Naive thymus-derived CD4-positive, alpha-beta T cell (primary cell): ENCODE data around the gene VPS13C. TPM values are rescaled to one million over a fixed set of nuclear protein-coding genes. Genes with fewer than 3 reads are reported as not detected.

ENCODE experiments used
- ATAC-seq: fragments of 150-1000 bp; cut with Tn5 transposase; 2 replicates; pipeline ENCODE4 v1.10.0; 2021; ENCODE audit warnings: mild to moderate bottlenecking, moderate library complexity
- CTCF ChIA-PET: fragments of 350-600 bp; sonication (Branson Sonifier 250); formaldehyde crosslinking; loops from one replicate; lab custom pipeline; 2021; ENCODE audit warnings: antibody characterized with exemption; lab: Charles Lee
- POLR2A ChIA-PET: fragments of 350-600 bp; sonication (Branson Sonifier 250); formaldehyde crosslinking; loops from one replicate; lab custom pipeline; 2021; ENCODE audit warnings: antibody characterized with exemption, inconsistent platforms; lab: Charles Lee
- DNase-seq, 9 donors: peaks; one replicate each; pipeline versions ENCODE4 v3.0.0 to v3.0.0-alpha.2; 2020 to 2022; ENCODE audit warnings: mixed read lengths in 1 of 9
- H3K27ac ChIP-seq: one replicate; pipeline ENCODE4 v1.7.0; 2013; ENCODE audit warnings: mild to moderate bottlenecking, low read depth, low read length, moderate library complexity
- H3K27me3 ChIP-seq, 2 donors: one replicate each; pipeline ENCODE4 v1.7.0; 2013; ENCODE audit warnings: low read length in 2 of 2, mild to moderate bottlenecking in 2 of 2, moderate library complexity in 2 of 2; ENCODE audit not compliant: control insufficient read depth in 2 of 2, insufficient read depth in 2 of 2
- H3K36me3 ChIP-seq, 3 experiments: 1 replicate in 2 of 3; 2 replicates in 1 of 3; pipeline ENCODE4 v1.7.0; 2013; ENCODE audit warnings: low read length in 3 of 3, mild to moderate bottlenecking in 3 of 3, moderate library complexity in 1 of 3; ENCODE audit not compliant: insufficient read depth in 3 of 3, control insufficient read depth in 2 of 3
- H3K4me1 ChIP-seq, 2 donors: one replicate each; pipeline ENCODE4 v1.7.0; 2013; ENCODE audit warnings: low read length in 2 of 2, mild to moderate bottlenecking in 2 of 2, moderate library complexity in 1 of 2; ENCODE audit not compliant: control insufficient read depth in 2 of 2, insufficient read depth in 2 of 2
- H3K4me3 ChIP-seq: 2 replicates; pipeline ENCODE4 v1.7.0; 2013; ENCODE audit warnings: mild to moderate bottlenecking, low read length
- H3K9me3 ChIP-seq, 3 experiments: 1 replicate in 2 of 3; 2 replicates in 1 of 3; pipeline ENCODE4 v1.7.0; 2013; ENCODE audit warnings: low read length in 3 of 3; ENCODE audit not compliant: control insufficient read depth in 2 of 3
- H3K27ac Mint-ChIP-seq, 9 donors: one replicate each; pipeline ENCODE4 v1.8.0; 2020 to 2022; ENCODE audit warnings: mixed read lengths in 9 of 9, mild to moderate bottlenecking in 8 of 9, moderate library complexity in 5 of 9, inconsistent platforms in 2 of 9
- H3K27me3 Mint-ChIP-seq, 5 donors: one replicate each; pipeline ENCODE4 v1.8.0; 2021 to 2022; ENCODE audit warnings: mixed read lengths in 5 of 5, mild to moderate bottlenecking in 1 of 5
- H3K36me3 Mint-ChIP-seq, 5 donors: one replicate each; pipeline ENCODE4 v1.8.0; 2020 to 2022; ENCODE audit warnings: mixed read lengths in 5 of 5, mild to moderate bottlenecking in 3 of 5, inconsistent platforms in 1 of 5
- H3K4me1 Mint-ChIP-seq, 7 donors: one replicate each; pipeline ENCODE4 v1.8.0; 2020 to 2022; ENCODE audit warnings: mixed read lengths in 7 of 7, mild to moderate bottlenecking in 3 of 7, inconsistent platforms in 1 of 7
- H3K4me3 Mint-ChIP-seq, 10 donors: one replicate each; pipeline ENCODE4 v1.8.0; 2020 to 2022; ENCODE audit warnings: mild to moderate bottlenecking in 10 of 10, mixed read lengths in 10 of 10, moderate library complexity in 6 of 10, inconsistent platforms in 2 of 10
- H3K9me3 Mint-ChIP-seq, 11 donors: one replicate each; pipeline ENCODE4 v1.8.0; 2020 to 2022; ENCODE audit warnings: mixed read lengths in 11 of 11, mild to moderate bottlenecking in 4 of 11, inconsistent platforms in 1 of 11, moderate library complexity in 1 of 11
- intact Hi-C, 2 donors: fragments of 100-400 bp; cut with micrococcal nuclease; formaldehyde crosslinking; loops; one replicate each; pipeline ENCODE4 v1.15.1; 2023
- polyA plus RNA-seq, 2 donors: library from polyadenylated mRNA; unstranded; fragments of 300-500 nt; fragmentation: Illumina TruSeq; gene quantifications; one replicate each; pipeline ENCODE4 v1.2.3, GENCODE V29; 2021
- total RNA-seq, 6 experiments: library from RNA in 5 of 6; stranded (reverse) in 5 of 6; gene quantifications; 1 replicate in 5 of 6; 2 replicates in 1 of 6; pipeline ENCODE4 v1.2.3 and lab custom pipeline; 2021 to 2026

Gene VPS13C
- total and polyA plus RNA-seq, 7 experiments from 2014 or later: 12.7 to 159 (median 108) TPM

- no peaks in the 10 kb centered on the region for H3K9me3 ChIP-seq
- Mint-ChIP-seq H3K27me3 (peaks cover 25 to 64% (median 28%) of the 10 kb centered on the region in 5 donors), H3K4me3 (peak overlapping the region; percentile 81 to 97 (median 92)), H3K4me1 (peaks cover 8 to 25% (median 19%) of the 10 kb centered on the region in 7 donors), H3K27ac (no peak overlapping the region), H3K36me3 (peaks cover 0 to 3% (median 2%) of the 10 kb centered on the region in 5 donors), H3K9me3 (no peaks in the 10 kb centered on the region)
- no peak overlapping the region for H3K27ac ChIP-seq
- peak overlapping the region; percentile 56 for H3K4me3 ChIP-seq
- no peaks in the 10 kb centered on the region for H3K36me3 ChIP-seq
- DNase-seq: peak in 7 of 9 donors; percentile 9 to 40 (median 19)
- peaks cover 6 to 14% of the 10 kb centered on the region in 2 donors for H3K4me1 ChIP-seq
- ATAC-seq: peak; percentile 75
- ChIA-PET CTCF (interaction anchor here (0.6 to 1.4 kb wide), 3 partner anchors 15 to 195 kb away, joined by 4 to 5 read pairs (median 5); no protein-coding TSS in a partner anchor), POLR2A (interaction anchor here (0.8 kb wide), 1 partner anchor 191 kb away, joined by 3 read pairs; no protein-coding TSS in a partner anchor)
- H3K27me3 ChIP-seq: peaks cover 5 to 13% of the 10 kb centered on the region in 2 donors
- intact Hi-C loops: loop anchor here (5.0 to 10.0 kb wide), 2 partner anchors 35 to 93 kb away; no protein-coding TSS in a partner anchor
Observed at GRCh38 chr15:62067448-62068044, 7.3 kb upstream of the VPS13C start.

- H3K4me1 Mint-ChIP-seq: peaks cover 10 to 31% (median 23%) of the 10 kb centered on the region in 7 donors
- POLR2A ChIA-PET: interaction anchor here (0.8 kb wide), 1 partner anchor 190 kb away, joined by 3 read pairs; no protein-coding TSS in a partner anchor
- H3K9me3 Mint-ChIP-seq: no peaks in the 10 kb centered on the region
- CTCF ChIA-PET: interaction anchor here (0.6 to 1.4 kb wide), 3 partner anchors 14 to 195 kb away, joined by 4 to 5 read pairs (median 5); no protein-coding TSS in a partner anchor
- no peak within 1 kb of the TSS for H3K27ac ChIP-seq
- ATAC-seq: peak; percentile 76
- no peaks in the 10 kb centered on the region for H3K36me3 ChIP-seq
- peaks cover 25 to 70% (median 28%) of the 10 kb centered on the region in 5 donors for H3K27me3 Mint-ChIP-seq
- peak within 1 kb of the TSS in 2 of 9 donors; percentile 5 to 20 for H3K27ac Mint-ChIP-seq
- H3K4me1 ChIP-seq: peaks cover 13 to 17% of the 10 kb centered on the region in 2 donors
- peaks cover 0 to 3% (median 2%) of the 10 kb centered on the region in 5 donors for H3K36me3 Mint-ChIP-seq
- H3K4me3 Mint-ChIP-seq: peak within 1 kb of the TSS; percentile 81 to 97 (median 92)
- H3K27me3 ChIP-seq: peaks cover 5 to 13% of the 10 kb centered on the region in 2 donors
- H3K4me3 ChIP-seq: peak within 1 kb of the TSS; percentile 56
- H3K9me3 ChIP-seq: no peaks in the 10 kb centered on the region
- peak; percentile 33 to 61 (median 52) for DNase-seq
- intact Hi-C loops: loop anchor here (5.0 to 10.0 kb wide), 2 partner anchors 35 to 92 kb away; no protein-coding TSS in a partner anchor
Observed at GRCh38 chr15:62066663-62067447, 6.6 kb upstream of the VPS13C start, which contains the start of gene C2CD4A. Gene C2CD4A, plus strand, starts transcription at chr15:62066977. Its CDS starts 637 bp downstream, at chr15:62067614.

DNA sequence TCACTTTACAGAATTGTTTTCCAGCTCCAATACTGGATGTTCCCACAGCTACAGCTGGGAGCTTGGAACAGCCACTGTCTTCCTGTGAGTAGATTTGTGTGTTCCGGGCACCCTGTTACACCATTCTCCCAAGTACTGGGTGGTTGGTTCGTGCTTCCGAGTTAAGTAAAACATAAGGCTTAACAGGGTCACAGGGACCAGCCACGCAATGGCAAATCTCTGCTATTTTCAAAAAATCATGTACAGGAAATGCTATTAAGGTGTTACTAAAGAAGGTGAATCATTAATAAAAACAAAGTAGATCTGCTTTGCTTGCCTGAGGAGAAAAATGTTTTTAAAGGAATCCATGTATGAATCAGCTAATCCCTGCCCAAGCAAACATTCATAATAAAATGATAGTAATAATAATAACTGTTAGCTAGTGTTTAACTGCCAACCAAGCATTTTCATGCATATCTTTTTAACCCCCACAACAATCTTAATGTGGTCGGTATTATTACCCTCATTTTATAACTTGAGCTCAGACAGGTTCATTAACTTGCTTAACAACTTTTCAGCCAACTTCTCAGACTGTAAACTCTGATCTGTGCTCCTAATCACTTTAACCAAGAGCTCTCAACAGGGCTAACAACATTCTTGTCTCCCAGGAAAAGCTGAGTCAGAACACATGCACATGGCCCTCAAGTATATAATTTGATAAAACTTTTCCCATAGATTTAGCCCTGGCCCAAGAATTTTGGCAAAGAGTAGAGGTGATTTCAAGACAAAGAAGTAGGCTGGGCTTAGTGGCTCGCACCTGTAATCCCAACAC is 3.8 kb upstream of the VPS13C start:
- Mint-ChIP-seq H3K9me3 (peaks cover 0 to 4% (median 0%) of the 10 kb centered on the region in 11 donors), H3K4me1 (peaks cover 17 to 48% (median 40%) of the 10 kb centered on the region in 7 donors), H3K27ac (peak overlapping the region in 1 of 9 donors; percentile 90), H3K4me3 (peak overlapping the region in 3 of 10 donors; percentile 7 to 21 (median 9)), H3K27me3 (peaks cover 21 to 63% (median 27%) of the 10 kb centered on the region in 5 donors), H3K36me3 (peaks cover 0 to 3% (median 2%) of the 10 kb centered on the region in 5 donors)
- H3K27ac ChIP-seq: no peak overlapping the region
- H3K36me3 ChIP-seq: peaks cover 0 to 5% (median 0%) of the 10 kb centered on the region in 3 experiments
- peaks cover 5 to 13% of the 10 kb centered on the region in 2 donors for H3K27me3 ChIP-seq
- ChIA-PET POLR2A (no interaction called here), CTCF (no interaction called here)
- ATAC-seq (no peak), DNase-seq (no peak)
- H3K4me1 ChIP-seq: peaks cover 17 to 27% of the 10 kb centered on the region in 2 donors
- intact Hi-C loops: loop anchor here (5.0 to 10.0 kb wide), 3 partner anchors 42 to 983 kb away; no protein-coding TSS in a partner anchor
- no peak overlapping the region for H3K4me3 ChIP-seq
- no peaks in the 10 kb centered on the region for H3K9me3 ChIP-seq

DNA sequence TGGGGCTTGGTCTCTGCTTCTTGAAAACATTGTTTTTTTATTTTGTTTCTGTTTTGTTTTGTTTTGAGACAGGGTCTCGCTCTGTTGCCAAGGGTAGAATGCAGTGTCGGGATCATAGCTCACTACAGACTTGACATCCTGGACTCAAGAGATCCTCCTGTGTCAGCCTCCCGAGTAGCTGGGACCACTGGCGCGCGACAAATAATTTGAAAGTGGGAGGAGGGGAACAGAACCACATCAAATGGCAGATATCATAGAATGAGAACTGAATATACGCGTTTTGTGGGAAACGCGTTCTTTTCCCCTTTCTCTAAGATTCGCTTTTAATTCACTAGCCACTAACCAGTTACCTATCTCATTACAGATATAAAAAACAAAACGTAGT is 641 bp upstream of the VPS13C start:
- peaks cover 0 to 3% of the 10 kb centered on the region in 2 donors for H3K27me3 ChIP-seq
- peak overlapping the region; percentile 94 for H3K4me3 ChIP-seq
- H3K4me1 ChIP-seq: peaks cover 16 to 19% of the 10 kb centered on the region in 2 donors
- intact Hi-C loops: loop anchor here (1.0 to 10.0 kb wide), 5 partner anchors 10 to 986 kb away; no protein-coding TSS in a partner anchor
- H3K27ac ChIP-seq: peak overlapping the region; percentile 81
- Mint-ChIP-seq H3K27me3 (peaks cover 0 to 39% (median 8%) of the 10 kb centered on the region in 5 donors), H3K4me3 (peak overlapping the region; percentile 90 to 100 (median 96)), H3K4me1 (peaks cover 20 to 55% (median 43%) of the 10 kb centered on the region in 7 donors), H3K27ac (peak overlapping the region; percentile 89 to 99 (median 96)), H3K9me3 (peaks cover 0 to 4% (median 0%) of the 10 kb centered on the region in 11 donors), H3K36me3 (peaks cover 0 to 8% (median 2%) of the 10 kb centered on the region in 5 donors)
- POLR2A ChIA-PET: interaction anchor here (0.8 to 1.4 kb wide), 5 partner anchors 9 to 75 kb away, joined by 4 read pairs; no protein-coding TSS in a partner anchor
- no peaks in the 10 kb centered on the region for H3K9me3 ChIP-seq
- CTCF ChIA-PET: interaction anchor here (1.0 to 1.5 kb wide), 6 partner anchors 9 to 39 kb away, joined by 3 to 12 read pairs (median 4); no protein-coding TSS in a partner anchor
- ATAC-seq (peak; percentile 34), DNase-seq (peak in 1 of 9 donors; percentile 72)
- peaks cover 0 to 5% (median 0%) of the 10 kb centered on the region in 3 experiments for H3K36me3 ChIP-seq

DNA sequence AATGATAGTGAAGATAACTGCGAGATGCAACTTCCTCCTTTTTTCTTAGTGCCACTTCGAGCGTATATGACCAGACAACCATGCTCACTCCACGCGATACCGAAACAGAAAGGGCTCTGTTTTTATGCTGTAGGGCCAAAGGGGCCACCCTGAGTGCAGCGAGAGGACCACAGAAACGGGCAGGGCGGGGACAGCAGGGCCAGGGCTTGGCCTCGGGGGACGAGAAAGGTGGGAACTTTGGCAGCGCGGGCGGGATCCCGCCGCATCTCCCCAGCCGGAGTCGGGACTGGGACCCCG is 483 bp downstream of the VPS13C start:
- peaks cover 0 to 5% (median 0%) of the 10 kb centered on the region in 3 experiments for H3K36me3 ChIP-seq
- peak overlapping the region; percentile 94 for H3K4me3 ChIP-seq
- peaks cover 0 to 8% (median 2%) of the 10 kb centered on the region in 5 donors for H3K36me3 Mint-ChIP-seq
- no peaks in the 10 kb centered on the region for H3K27me3 ChIP-seq
- H3K9me3 Mint-ChIP-seq: peaks cover 0 to 4% (median 0%) of the 10 kb centered on the region in 11 donors
- H3K27me3 Mint-ChIP-seq: peaks cover 0 to 28% (median 0%) of the 10 kb centered on the region in 5 donors
- H3K27ac Mint-ChIP-seq: peak overlapping the region; percentile 89 to 99 (median 95)
- intact Hi-C loops: loop anchor here (1.0 to 10.0 kb wide), 6 partner anchors 12 to 988 kb away; no protein-coding TSS in a partner anchor
- peaks cover 27 to 66% (median 54%) of the 10 kb centered on the region in 7 donors for H3K4me1 Mint-ChIP-seq
- DNase-seq (peak in 8 of 9 donors; percentile 49 to 70 (median 68)), ATAC-seq (peak; percentile 69)
- no peaks in the 10 kb centered on the region for H3K9me3 ChIP-seq
- CTCF ChIA-PET: interaction anchor here (1.0 to 1.5 kb wide), 4 partner anchors 8 to 38 kb away, joined by 3 to 12 read pairs (median 4); no protein-coding TSS in a partner anchor
- peak overlapping the region; percentile 81 for H3K27ac ChIP-seq
- POLR2A ChIA-PET: interaction anchor here (0.6 to 1.0 kb wide), 3 partner anchors 10 to 170 kb away, joined by 3 to 4 read pairs (median 4); no protein-coding TSS in a partner anchor
- peaks cover 20 to 24% of the 10 kb centered on the region in 2 donors for H3K4me1 ChIP-seq
- H3K4me3 Mint-ChIP-seq: peak overlapping the region; percentile 90 to 100 (median 96)
